AG08396 (cell line): ENCODE measurements around the gene MYORG.

ENCODE experiments used
- DNase-seq: peaks from one replicate; pipeline ENCODE4 v3.0.0; 2012; ENCODE audit warnings: low spot score, mixed read lengths

MYORG gene

GRCh38 chr9:34384368-34385165 is 7.9 kb upstream of the MYORG start:
- DNase-seq, result no peak

GRCh38 chr9:34383904-34384303 is 7.2 kb upstream of the MYORG start:
- no peak for DNase-seq

GRCh38 chr9:34382879-34383278 is 6.2 kb upstream of the MYORG start:
- DNase-seq, result no peak

GRCh38 chr9:34382054-34382453 is 5.4 kb upstream of the MYORG start:
- no peak for DNase-seq

- DNase-seq, result no peak
Measured at GRCh38 chr9:34381323-34381722, 4.6 kb upstream of the MYORG start.

GRCh38 chr9:34380511-34381315 is 4.0 kb upstream of the MYORG start:
- peak; percentile 96 for DNase-seq

- DNase-seq, result no peak
Measured at GRCh38 chr9:34380034-34380510, 3.4 kb upstream of the MYORG start.

GRCh38 chr9:34379334-34380033 is 2.8 kb upstream of the MYORG start:
- peak; percentile 94 for DNase-seq

- no peak for DNase-seq
Measured at GRCh38 chr9:34378376-34379060, 1.8 kb upstream of the MYORG start.

GRCh38 chr9:34377404-34377746 is 677 bp upstream of the MYORG start:
- peak; percentile 45 for DNase-seq

GRCh38 chr9:34375901-34376595 is 650 bp downstream of the MYORG start:
- DNase-seq, result no peak

- no peak for DNase-seq
Measured at GRCh38 chr9:34374905-34375552, 1.7 kb downstream of the MYORG start.

GRCh38 chr9:34374339-34374738 is 2.4 kb downstream of the MYORG start:
- DNase-seq, result no peak

- no peak for DNase-seq
Measured at GRCh38 chr9:34373749-34374148, 2.9 kb downstream of the MYORG start.

GRCh38 chr9:34372467-34373011 is 4.2 kb downstream of the MYORG start:
- DNase-seq, result no peak

GRCh38 chr9:34371886-34372466 is 4.7 kb downstream of the MYORG start:
- DNase-seq, result no peak

GRCh38 chr9:34370970-34371880 is 5.5 kb downstream of the MYORG start:
- DNase-seq, result no peak

- no peak for DNase-seq
Measured at GRCh38 chr9:34370335-34370969, 6.2 kb downstream of the MYORG start.

- DNase-seq, result no peak
Measured at GRCh38 chr9:34369636-34370035, 7.1 kb downstream of the MYORG start.
